Mucosa of descending colon (tissue), 3 donors: ENCODE results near the gene PSMB7. TPM values are rescaled to one million over a fixed set of nuclear protein-coding genes. Genes with fewer than 3 reads are reported as not detected.

ENCODE experiments used
- ATAC-seq: fragments of 200-7000 bp; cut with Tn5 transposase; one replicate; pipeline ENCODE4 v1.9.1; 2020; ENCODE audit warnings: mild to moderate bottlenecking, moderate library complexity
- DNase-seq, 3 donors: peaks; one replicate each; pipeline ENCODE4 v3.0.0-alpha.2; 2020
- H3K36me3 ChIP-seq: fragments of 200-600 bp; one replicate; pipeline ENCODE4 v1.8.0; 2021; ENCODE audit warnings: low read depth, mild to moderate bottlenecking
- H3K4me1 ChIP-seq: fragments of 200-600 bp; one replicate; pipeline ENCODE4 v1.8.0; 2021; ENCODE audit warnings: low read depth, mild to moderate bottlenecking
- H3K4me3 ChIP-seq: fragments of 200-600 bp; one replicate; pipeline ENCODE4 v1.8.0; 2021; ENCODE audit warnings: mild to moderate bottlenecking
- H3K9me3 ChIP-seq: fragments of 200-600 bp; one replicate; pipeline ENCODE4 v1.8.0; 2021; ENCODE audit warnings: mild to moderate bottlenecking
- CTCF ChIP-seq: fragments of 200-600 bp; IDR thresholded peaks from one replicate; pipeline ENCODE4 v1.8.0; 2022; ENCODE audit warnings: antibody characterized with exemption, mild to moderate bottlenecking
- intact Hi-C, 2 donors: fragments of 100-400 bp; cut with DNase I in 1 of 2; cut with micrococcal nuclease in 1 of 2; formaldehyde crosslinking; loops; one replicate each; pipeline versions ENCODE4 v1.11.0 to v1.11.1; 2022; cut with DNase I, micrococcal nuclease
- total RNA-seq, 3 donors: library from RNA; stranded (reverse); fragmentation: NEBNext Ultra II Directional in 2 of 3; extraction: Animal tissue kit (Norgen Biotek cat#: 25700) in 2 of 3; gene quantifications; one replicate each; pipeline versions ENCODE4 v1.2.1 to v1.2.4, GENCODE V29; 2021 to 2023
- donor health status: DM: no; HTN: no; CAD: no; lungs with moderate emphysema.
- donor health status: DM: no; HTN: no; CAD: no.
- donor health status: DM: no; HTN: yes; CAD: no.

The PSMB7 gene
- total RNA-seq, 3 donors from 2014 or later = 83.6 to 120 (median 92.3) TPM

GRCh38 chr9:124311283-124311682, 104.0 kb downstream of the PSMB7 start:
- no peak for ATAC-seq
- DNase-seq = no peak
- Histone ChIP-seq H3K4me1 (no peaks in the 10 kb centered on the region), H3K9me3 (no peaks in the 10 kb centered on the region), H3K36me3 (no peaks in the 10 kb centered on the region), H3K4me3 (no peak overlapping the region)
- no peak for TF ChIP-seq CTCF
- intact Hi-C loops = no loop called here

GRCh38 chr9:124309667-124310084, 105.6 kb downstream of the PSMB7 start:
- Histone ChIP-seq H3K36me3 (no peaks in the 10 kb centered on the region), H3K9me3 (no peaks in the 10 kb centered on the region), H3K4me3 (no peak overlapping the region), H3K4me1 (no peaks in the 10 kb centered on the region)
- intact Hi-C loops = no loop called here
- TF ChIP-seq CTCF = no peak
- DNase-seq = no peak
- no peak for ATAC-seq

DNA sequence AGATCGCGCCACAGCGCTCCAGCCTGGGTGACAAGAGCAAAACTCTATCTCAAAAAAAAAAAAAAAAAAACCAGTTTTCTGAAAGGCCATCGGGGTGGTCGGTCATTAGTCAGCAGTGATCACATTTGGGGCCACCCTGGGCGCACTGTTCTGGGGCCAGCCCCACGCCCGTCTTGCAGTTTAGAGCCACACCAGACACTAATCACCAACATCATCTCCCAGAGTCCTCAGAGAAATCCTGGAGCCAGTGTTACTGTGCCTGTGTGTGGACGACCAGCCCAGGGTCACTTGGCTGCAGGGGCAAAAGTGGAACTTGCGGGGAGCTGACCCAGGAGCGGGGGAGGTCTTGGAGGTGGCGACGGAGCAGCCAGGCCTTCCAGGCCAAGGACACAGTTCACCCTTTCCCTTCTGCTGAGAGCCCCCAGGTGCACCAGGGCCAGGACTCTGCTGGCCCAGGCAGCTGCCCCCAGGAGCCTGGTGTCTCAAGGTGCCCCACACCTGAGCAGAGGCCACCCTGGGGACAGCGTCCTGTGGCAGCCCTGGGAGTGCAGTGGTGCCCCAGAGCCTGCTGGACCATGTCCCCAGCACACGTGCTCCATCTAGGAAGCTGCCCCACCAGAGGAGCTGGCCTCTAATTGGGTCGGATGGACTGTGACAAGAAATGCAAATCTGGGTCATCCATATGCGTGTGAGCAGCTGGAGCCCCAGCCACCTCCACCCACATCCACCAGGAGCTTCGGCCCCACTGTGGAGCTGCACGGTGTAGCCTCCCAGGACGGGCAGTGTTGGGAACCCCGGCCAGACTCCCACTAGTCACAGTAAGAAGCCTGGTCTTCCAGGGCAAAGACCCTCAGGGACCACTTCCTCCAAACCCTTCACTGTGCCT, 106.4 kb downstream of the PSMB7 start:
- Histone ChIP-seq H3K4me3 (no peak overlapping the region), H3K4me1 (no peaks in the 10 kb centered on the region), H3K9me3 (no peaks in the 10 kb centered on the region), H3K36me3 (no peaks in the 10 kb centered on the region)
- DNase-seq (no peak), ATAC-seq (no peak)
- intact Hi-C loops = no loop called here
- TF ChIP-seq CTCF = no peak

GRCh38 chr9:124307379-124308030, 107.7 kb downstream of the PSMB7 start:
- no peak for TF ChIP-seq CTCF
- H3K4me3 ChIP-seq = no peak overlapping the region
- H3K36me3 ChIP-seq = no peaks in the 10 kb centered on the region

GRCh38 chr9:124306098-124306735, 109.0 kb downstream of the PSMB7 start:
- DNase-seq (no peak), ATAC-seq (peak; percentile 39)
- Histone ChIP-seq H3K9me3 (no peaks in the 10 kb centered on the region), H3K4me3 (no peak overlapping the region), H3K36me3 (no peaks in the 10 kb centered on the region), H3K4me1 (no peaks in the 10 kb centered on the region)
- TF ChIP-seq CTCF = no peak
- intact Hi-C loops = no loop called here

More at GRCh38 chr9:124307379-124308030, 107.7 kb downstream of the PSMB7 start:
- H3K4me1 ChIP-seq = no peaks in the 10 kb centered on the region
- intact Hi-C loops = no loop called here
- ATAC-seq (no peak), DNase-seq (no peak)
- no peaks in the 10 kb centered on the region for H3K9me3 ChIP-seq
